GM12892 (cell line): Measurements from ENCODE around the gene KLHL40.

ENCODE experiments used
- POLR2A ChIP-seq: IDR thresholded peaks from 2 replicates; pipeline ENCODE4 v1.6.1; 2011; ENCODE audit warnings: low read depth, low read length, control low read depth
- POLR2AphosphoS5 ChIP-seq: IDR thresholded peaks from 2 replicates; pipeline ENCODE4 v1.6.1; 2011; ENCODE audit warnings: low read depth, low read length, control low read depth

GRCh38 chr3:42714171-42714852 lies 29.0 kb downstream of the KLHL40 start:
- TF ChIP-seq POLR2A (no peak), POLR2AphosphoS5 (no peak)
